22Rv1 (cell line): ENCODE results near the gene GASK1A.

Experiments
- ZFX ChIP-seq: fragments of 450-650 bp; IDR thresholded peaks from 2 replicates; pipeline ENCODE4 v1.6.1; 2017; ENCODE audit warnings: antibody characterized with exemption, borderline replicate concordance
- TF ChIP-seq, protein P1 (sequence below): fragments of 450-650 bp; IDR thresholded peaks from 2 replicates; pipeline ENCODE4 v1.5.1; 2017; ENCODE audit warnings: mild to moderate bottlenecking

DNA sequence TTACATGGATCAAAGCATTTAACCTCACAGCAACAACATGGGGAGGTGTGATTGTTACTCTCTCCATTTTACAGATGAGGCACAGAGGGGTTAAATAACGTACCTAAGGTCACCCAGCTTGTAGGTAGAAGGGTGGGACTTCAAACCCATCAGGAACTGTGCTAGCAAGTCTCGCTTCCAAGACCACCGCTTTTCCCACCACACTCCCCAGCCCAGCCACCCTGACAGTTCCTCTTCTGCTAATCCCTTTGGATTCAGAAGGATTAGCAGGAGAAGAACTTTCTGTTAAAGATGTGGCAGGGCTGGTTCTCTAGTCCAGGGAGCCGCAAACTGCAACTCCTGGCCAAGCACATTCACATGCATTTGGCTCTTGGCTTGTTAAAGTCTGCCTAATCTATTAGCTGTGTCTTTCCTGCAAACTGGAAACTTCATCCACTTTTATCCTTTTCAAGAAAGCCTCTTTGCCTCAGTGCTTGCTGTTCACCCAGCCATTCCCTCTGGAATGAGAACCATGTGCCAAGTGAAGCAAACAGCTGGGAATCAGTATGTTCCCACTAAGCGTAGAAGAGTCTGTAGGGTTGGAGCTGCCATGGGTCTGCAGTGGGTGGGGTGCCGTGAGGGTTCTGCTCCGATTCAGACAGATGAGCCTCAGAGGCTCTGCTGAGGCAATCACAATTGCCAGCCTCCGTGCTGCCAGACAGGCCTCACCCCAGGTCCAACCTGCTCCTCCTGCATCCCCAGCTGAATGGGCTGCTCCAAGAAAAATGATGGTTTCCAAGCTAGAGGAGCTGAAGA lies 82.2 kb downstream of the GASK1A start:
- TF ChIP-seq, protein P1, sequence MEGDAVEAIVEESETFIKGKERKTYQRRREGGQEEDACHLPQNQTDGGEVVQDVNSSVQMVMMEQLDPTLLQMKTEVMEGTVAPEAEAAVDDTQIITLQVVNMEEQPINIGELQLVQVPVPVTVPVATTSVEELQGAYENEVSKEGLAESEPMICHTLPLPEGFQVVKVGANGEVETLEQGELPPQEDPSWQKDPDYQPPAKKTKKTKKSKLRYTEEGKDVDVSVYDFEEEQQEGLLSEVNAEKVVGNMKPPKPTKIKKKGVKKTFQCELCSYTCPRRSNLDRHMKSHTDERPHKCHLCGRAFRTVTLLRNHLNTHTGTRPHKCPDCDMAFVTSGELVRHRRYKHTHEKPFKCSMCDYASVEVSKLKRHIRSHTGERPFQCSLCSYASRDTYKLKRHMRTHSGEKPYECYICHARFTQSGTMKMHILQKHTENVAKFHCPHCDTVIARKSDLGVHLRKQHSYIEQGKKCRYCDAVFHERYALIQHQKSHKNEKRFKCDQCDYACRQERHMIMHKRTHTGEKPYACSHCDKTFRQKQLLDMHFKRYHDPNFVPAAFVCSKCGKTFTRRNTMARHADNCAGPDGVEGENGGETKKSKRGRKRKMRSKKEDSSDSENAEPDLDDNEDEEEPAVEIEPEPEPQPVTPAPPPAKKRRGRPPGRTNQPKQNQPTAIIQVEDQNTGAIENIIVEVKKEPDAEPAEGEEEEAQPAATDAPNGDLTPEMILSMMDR, result no peak
- TF ChIP-seq ZFX, result no peak
